ENCODE data around the gene RPL32.
"Not testable (repeated sequence)": the region's sequence is repeated elsewhere in the genome, so short reads cannot be mapped to it uniquely, and the experiment has no call there.

The RPL32 gene

GRCh38 chr3:12868039-12869034 lies 27.0 kb upstream of the RPL32 start:
- peak; percentile 83 for DNase-seq

GRCh38 chr3:12866836-12867235 lies 25.5 kb upstream of the RPL32 start:
- DNase-seq = no peak

GRCh38 chr3:12865271-12865670 lies 23.9 kb upstream of the RPL32 start:
- no peak for DNase-seq

GRCh38 chr3:12862387-12862786 lies 21.0 kb upstream of the RPL32 start:
- DNase-seq = no peak

- no peak for DNase-seq
Observed at GRCh38 chr3:12861611-12862010, 20.2 kb upstream of the RPL32 start.

GRCh38 chr3:12859840-12860239 lies 18.5 kb upstream of the RPL32 start:
- peak; percentile 7 for DNase-seq

GRCh38 chr3:12856626-12857025 lies 15.3 kb upstream of the RPL32 start:
- no peak for DNase-seq

- no peak for DNase-seq
Observed at GRCh38 chr3:12854565-12854964, 13.2 kb upstream of the RPL32 start.

- DNase-seq = peak; percentile 24
Observed at GRCh38 chr3:12853847-12854246, 12.5 kb upstream of the RPL32 start.

- DNase-seq = no peak
Observed at GRCh38 chr3:12852201-12852600, 10.8 kb upstream of the RPL32 start.

GRCh38 chr3:12845811-12846210 lies 4.4 kb upstream of the RPL32 start:
- no peak for DNase-seq

- no peak for DNase-seq
Observed at GRCh38 chr3:12842469-12842868, 1.1 kb upstream of the RPL32 start.

- no peak for DNase-seq
Observed at GRCh38 chr3:12841970-12842328, 584 bp upstream of the RPL32 start.

- DNase-seq = no peak
Observed at GRCh38 chr3:12840591-12841148, 695 bp downstream of the RPL32 start.

- DNase-seq = not testable (repeated sequence)
Observed at GRCh38 chr3:12840148-12840547, 1.2 kb downstream of the RPL32 start.

- DNase-seq = no peak
Observed at GRCh38 chr3:12839156-12839946, 2.0 kb downstream of the RPL32 start.

- DNase-seq = no peak
Observed at GRCh38 chr3:12838179-12838965, 3.0 kb downstream of the RPL32 start.

- no peak for DNase-seq
Observed at GRCh38 chr3:12837295-12837986, 3.9 kb downstream of the RPL32 start.

GRCh38 chr3:12835052-12835665 lies 6.2 kb downstream of the RPL32 start:
- no peak for DNase-seq

- DNase-seq = peak; percentile 9
Observed at GRCh38 chr3:12833222-12834161, 7.9 kb downstream of the RPL32 start.
